Cardiac septum (tissue), 1 donor: ENCODE data around the gene PREX1. TPM values are rescaled to one million over a fixed set of nuclear protein-coding genes. Genes with fewer than 3 reads are reported as not detected.

Source experiments
- DNase-seq: peaks from one replicate; pipeline ENCODE4 v3.0.0-alpha.2; 2020; ENCODE audit warnings: low spot score
- intact Hi-C: fragments of 100-400 bp; cut with DNase I; formaldehyde crosslinking; loops from one replicate; pipeline ENCODE4 v1.14.0; 2022
- total RNA-seq: library from RNA; stranded (reverse); fragmentation: NEBNext Ultra II Directional; extraction: Animal tissue kit (Norgen Biotek cat#: 25700); gene quantifications from one replicate; pipeline ENCODE4 v1.2.1, GENCODE V29; 2021
- donor health status: DM: no; HTN: no; CAD: no.

Gene PREX1
- total RNA-seq, 1 donor from 2014 or later: 13.9 TPM

DNA sequence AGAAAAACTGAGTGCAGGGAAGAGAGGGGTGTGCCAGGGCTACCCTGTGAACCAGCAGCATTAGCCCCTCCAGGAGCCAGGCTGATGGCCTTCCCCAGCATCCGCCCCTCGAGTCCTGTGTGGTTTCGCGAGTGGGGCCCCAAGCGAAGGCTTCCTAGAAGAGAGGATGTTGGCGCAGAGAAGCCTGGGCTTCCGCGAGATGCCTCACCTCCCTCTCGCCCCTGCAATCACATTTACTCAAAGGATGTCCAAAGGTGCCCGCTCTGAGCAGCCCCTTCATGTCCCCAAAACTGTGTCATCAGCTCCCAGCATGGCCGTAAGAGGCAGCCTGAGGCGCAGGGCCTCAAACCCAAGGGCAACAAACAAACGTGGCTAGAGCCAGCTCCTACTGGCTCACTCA is 111.7 kb downstream of the PREX1 start:
- no peak for DNase-seq
- intact Hi-C loops: no loop called here

DNA sequence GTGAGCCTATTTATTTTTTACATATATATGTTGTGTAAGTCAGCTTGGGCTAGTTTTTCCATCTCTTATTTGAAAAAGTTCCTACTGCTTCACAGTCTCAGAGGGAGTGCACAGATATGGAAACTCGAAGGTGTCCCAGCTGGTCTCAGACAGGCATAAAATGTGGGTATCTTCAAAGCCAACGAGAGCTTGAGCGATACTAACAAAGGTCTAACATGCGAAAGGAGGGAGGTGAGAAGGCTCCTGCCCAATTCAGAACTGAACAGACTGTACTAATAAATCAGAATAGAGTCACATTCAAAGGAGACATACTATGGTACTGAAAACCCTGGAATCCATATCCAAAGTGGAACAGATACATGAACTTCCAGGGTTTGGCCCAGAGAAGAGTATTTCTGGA is 113.0 kb downstream of the PREX1 start:
- no peak for DNase-seq
- intact Hi-C loops: no loop called here

DNA sequence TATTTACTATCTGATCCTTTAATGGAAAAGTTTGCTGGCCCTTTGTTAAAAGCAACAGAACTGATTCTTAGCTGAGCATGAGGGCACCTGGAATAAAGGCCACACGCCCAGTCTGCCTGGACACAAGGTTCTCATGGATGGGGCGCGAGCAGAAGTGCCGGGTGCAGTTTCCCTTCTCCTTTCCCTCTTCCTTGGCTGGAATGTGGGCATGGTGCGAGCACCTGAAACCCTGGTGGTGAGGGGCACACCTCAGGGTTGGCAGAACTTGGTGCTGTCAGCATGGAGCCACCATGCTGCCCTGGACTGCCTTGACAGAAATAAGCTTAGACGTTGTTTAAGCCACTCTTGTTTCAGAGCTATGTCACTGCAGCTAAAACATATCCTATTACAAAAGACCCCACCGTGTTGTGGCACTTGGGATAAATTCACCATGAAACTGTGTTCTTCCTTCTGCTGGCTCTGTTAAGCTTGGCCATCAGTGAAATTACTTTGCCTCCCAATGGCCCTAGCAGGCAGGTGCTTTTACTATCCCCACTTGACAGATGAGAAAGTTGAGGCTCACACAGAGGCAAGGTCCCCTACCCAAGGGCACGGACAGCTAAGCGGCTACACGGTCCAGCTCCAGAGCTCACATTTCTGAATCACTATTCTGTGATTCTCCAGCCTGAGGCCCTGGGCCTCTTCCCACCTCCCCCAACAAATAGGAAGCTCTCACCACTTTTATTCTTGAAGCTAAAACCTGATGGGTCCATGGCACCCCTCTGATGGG is 115.9 kb downstream of the PREX1 start:
- intact Hi-C loops: no loop called here
- DNase-seq: no peak

- intact Hi-C loops: no loop called here
- no peak for DNase-seq
Measured at GRCh38 chr20:48711044-48711428, 116.8 kb downstream of the PREX1 start.

DNA sequence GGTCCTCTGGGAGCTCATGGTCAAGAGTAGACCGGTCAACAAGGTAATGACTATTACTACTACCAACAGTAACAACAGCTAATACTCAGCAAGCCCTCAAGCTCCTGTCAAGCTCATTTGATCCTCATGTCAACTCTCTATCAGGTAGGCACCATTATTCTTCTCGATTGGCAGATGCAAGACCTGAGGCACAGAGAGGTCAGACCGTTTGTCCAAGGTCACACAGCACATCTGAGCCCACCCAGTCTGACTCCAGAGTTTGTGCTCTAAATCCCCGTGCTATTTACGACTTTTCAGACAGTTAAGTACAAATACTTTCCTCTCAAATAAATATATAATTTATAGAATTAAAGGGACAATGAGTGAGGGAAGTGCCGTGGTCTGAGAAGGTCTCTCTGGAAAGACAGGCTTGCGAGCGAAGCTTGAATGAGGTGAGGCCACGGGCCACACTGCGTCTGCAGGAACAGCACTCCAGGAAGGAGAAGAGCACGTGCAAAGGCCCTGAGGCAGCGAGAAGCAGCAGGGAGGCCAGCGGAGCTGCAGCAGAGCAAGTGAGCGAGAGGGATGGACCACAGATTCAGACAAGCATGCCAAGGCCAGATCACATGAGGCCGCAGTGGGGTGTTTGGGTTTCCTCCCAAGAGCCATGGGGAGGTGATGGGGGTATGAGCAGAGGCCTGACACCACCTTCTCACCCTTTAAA is 117.3 kb downstream of the PREX1 start:
- no peak for DNase-seq
- intact Hi-C loops: no loop called here

- DNase-seq: no peak
- intact Hi-C loops: no loop called here
Measured at GRCh38 chr20:48709744-48710143, 118.1 kb downstream of the PREX1 start.

DNA sequence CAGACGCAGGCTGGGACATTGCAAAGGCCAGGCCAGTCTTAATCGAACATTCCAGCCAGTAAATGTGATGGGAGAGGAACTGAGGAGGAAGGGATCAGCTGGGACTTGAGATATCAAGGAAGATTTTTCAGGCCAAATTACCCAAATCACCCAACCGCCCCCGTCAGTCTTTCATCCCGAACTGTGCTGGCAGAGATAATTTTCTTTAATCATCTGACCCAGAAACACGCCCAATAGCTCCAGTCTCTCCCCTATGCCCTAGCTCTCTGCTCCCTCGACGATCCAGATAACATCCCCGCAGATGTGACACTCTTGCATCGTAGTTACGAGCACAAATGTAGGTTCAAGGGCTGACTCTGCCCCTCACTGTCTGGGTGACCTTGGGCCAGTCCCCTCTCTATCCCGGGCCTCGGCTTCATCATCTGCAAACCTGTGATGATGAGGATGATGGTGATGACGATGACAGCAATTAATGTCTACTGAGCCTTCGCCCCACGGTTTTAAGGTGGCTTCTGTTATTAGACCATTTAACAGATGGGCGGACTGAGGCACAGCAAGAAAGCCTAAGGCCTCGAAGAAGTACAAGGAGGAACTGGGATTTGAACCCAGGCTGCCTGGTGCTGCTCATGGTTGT is 118.6 kb downstream of the PREX1 start:
- intact Hi-C loops: no loop called here
- no peak for DNase-seq

GRCh38 chr20:48708630-48709029 is 119.2 kb downstream of the PREX1 start:
- DNase-seq: no peak
- intact Hi-C loops: no loop called here

DNA sequence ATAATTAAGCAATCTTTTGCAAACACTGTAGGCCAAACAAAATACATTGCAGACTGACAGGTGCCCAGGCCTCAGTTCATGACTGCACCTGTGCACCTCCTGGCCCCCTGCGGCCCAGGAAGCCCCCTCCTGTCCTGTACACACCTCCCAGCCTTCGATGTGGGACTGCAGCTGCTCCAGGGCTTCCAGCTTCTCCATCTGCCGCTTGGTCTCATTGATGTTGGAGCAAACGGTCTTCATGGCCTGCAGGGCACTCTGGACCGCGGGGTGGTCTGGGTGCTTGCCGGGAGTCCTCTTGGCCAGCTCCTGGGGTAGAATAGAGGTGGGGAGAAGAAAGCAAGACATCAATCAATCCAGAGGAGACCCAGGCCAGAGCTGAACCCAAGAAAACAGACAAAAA is 119.7 kb downstream of the PREX1 start:
- no peak for DNase-seq
- intact Hi-C loops: no loop called here

GRCh38 chr20:48706710-48707365 is 121.0 kb downstream of the PREX1 start:
- intact Hi-C loops: no loop called here
- DNase-seq: no peak

DNA sequence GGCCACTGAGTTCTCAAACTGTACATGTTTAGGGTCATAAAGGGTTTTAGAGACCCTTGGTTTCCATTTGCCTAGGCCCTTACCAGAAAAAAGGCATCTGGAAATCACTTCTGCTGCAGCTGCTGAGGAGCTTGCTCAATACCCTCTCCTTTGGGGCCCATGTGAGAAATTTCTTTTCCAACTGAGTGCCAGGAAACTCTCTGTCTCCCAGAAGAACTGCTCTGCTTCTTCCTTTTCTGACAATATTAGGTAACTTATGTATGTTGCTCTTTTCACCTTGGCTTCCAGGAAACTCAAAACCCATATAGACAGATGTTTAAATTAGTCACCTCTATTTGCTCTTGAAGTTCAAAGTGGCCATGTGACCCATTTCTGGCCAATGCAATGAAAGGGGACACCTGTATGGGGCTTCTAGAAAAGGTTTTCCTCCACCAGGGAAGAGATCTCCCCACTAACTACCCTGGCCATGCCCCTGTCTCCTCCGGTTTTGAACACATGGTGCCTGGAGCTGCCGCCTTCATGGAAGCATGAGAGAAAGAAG is 121.6 kb downstream of the PREX1 start:
- intact Hi-C loops: no loop called here
- DNase-seq: no peak

GRCh38 chr20:48705240-48706115 is 122.3 kb downstream of the PREX1 start:
- no peak for DNase-seq
- intact Hi-C loops: no loop called here

GRCh38 chr20:48704761-48705160 is 123.0 kb downstream of the PREX1 start:
- DNase-seq: no peak
- intact Hi-C loops: no loop called here

GRCh38 chr20:48703511-48704219 is 124.1 kb downstream of the PREX1 start:
- no peak for DNase-seq
- intact Hi-C loops: no loop called here

DNA sequence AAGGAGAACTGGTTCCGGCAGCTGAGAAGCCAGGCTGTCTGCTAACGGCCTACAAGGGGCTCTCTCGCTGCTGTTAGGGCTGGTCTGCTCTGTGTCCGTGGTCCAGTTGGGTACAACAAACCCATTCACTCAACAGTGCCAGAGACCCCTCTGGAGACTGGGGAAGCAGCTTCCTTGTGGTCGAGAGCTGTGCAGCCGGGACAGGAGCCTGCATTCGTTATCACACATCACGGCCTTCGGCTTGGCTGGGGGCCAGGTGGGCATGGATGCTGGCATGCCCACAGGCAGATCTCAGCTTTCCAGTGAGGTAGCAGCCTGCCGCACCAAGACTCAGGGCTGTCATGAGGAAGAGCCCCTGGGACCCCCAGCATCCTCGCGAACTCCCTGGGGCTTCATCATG is 124.7 kb downstream of the PREX1 start:
- intact Hi-C loops: no loop called here
- DNase-seq: no peak

DNA sequence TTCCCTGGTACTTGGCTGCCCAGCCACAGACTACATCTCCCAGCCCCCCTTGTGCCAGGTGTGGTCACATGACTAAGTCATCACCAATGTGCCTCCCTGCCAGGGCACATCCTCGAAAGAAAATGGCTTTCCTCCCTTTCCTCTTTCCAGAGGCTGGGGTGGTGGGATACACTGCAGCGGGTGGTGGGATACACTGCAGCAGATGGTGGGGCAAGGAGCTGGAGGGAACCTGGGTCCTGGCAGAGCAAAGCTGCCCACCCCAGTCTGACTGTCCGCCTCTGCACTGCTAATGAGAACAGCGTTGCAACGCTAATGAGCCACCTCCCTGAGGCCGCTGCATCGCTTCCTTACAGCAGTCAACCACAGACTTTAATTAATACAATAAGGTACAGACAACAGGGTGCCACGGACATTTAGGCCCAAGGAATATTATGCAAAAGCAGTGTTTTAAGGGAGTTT is 125.3 kb downstream of the PREX1 start:
- no peak for DNase-seq
- intact Hi-C loops: no loop called here

GRCh38 chr20:48701702-48702101 is 126.1 kb downstream of the PREX1 start:
- no peak for DNase-seq
- intact Hi-C loops: no loop called here

DNA sequence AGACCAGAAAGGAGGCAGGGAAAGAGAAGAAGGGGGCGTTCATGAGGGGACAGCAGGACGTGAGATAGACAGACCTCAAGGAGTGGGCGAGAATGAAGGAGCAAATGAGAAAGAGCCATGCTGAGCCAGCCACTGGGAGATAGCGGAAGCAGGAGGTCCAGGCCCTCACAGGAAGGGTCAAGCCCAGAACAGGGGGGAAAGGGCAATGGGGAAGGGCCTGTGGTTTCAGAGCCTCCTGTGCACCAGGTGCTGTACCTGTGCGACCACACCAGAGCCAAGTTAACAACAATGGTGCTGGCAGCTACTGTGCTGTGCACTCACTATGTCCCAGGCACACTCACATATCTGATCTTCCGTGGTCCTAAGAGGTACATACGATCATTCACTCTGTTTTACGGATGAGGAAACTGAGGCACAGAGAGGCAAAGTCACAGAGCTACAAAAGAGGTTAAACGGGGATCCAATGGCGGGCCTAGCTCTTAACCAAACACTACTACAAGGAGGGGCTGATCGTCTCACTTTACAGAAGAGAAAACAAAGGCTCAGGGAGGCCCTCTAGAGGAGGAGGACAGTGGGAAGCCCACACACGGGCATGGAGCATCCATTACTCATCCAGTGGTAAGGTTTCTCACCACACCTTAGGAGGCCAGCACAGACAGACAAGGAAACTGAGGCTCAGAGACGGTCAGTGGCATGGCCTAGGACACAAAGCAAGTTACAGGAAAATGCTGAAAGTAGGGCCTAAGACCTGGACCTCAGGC is 129.1 kb downstream of the PREX1 start:
- intact Hi-C loops: no loop called here

More for the DNA sequence above, 129.1 kb downstream of the PREX1 start:
- no peak for DNase-seq
